Pancreas (tissue), 10 donors: Measurements from ENCODE around the gene HSD11B1L. TPM values are rescaled to one million over a fixed set of nuclear protein-coding genes. Genes with fewer than 3 reads are reported as not detected.
A peak's percentile ranks its signal among the peaks of the same experiment; 100 is the strongest.
"Not testable (repeated sequence)": the region's sequence is repeated elsewhere in the genome, so short reads cannot be mapped to it uniquely, and the experiment has no call there.

Experiments
- ATAC-seq, 4 donors: fragments of 200-7000 bp; cut with Tn5 transposase; one replicate each; pipeline versions ENCODE4 v1.8.0 to v1.9.1; 2020; ENCODE audit warnings: mild to moderate bottlenecking in 4 of 4, moderate library complexity in 4 of 4
- DNase-seq, 6 donors: peaks; one replicate each; pipeline ENCODE4 v3.0.0-alpha.2; 2020
- FAIRE-seq: peaks from 2 replicates; lab custom pipeline; 2012; peaks lifted over from hg19 to GRCh38; lab: Jason Lieb, UNC
- H3K27ac ChIP-seq, 4 donors: fragments of 200-600 bp; sonication (generic); 1 replicate in 3 of 4; 2 replicates in 1 of 4; pipeline versions ENCODE4 v1.5.0 to v1.8.0; 2020
- H3K27me3 ChIP-seq, 4 donors: fragments of 200-600 bp; one replicate each; pipeline ENCODE4 v1.8.0; 2021
- H3K36me3 ChIP-seq, 3 donors: fragments of 200-600 bp; sonication (generic) in 1 of 3; one replicate each; pipeline versions ENCODE4 v1.5.0 to v1.8.0; 2020 to 2021
- H3K4me1 ChIP-seq, 3 donors: fragments of 200-600 bp; one replicate each; pipeline ENCODE4 v1.8.0; 2021
- H3K4me3 ChIP-seq, 4 donors: fragments of 200-600 bp; sonication (generic) in 2 of 4; one replicate each; pipeline versions ENCODE4 v1.5.0 to v1.8.0; 2020 to 2021
- H3K9me3 ChIP-seq, 4 donors: fragments of 200-600 bp; one replicate each; pipeline ENCODE4 v1.8.0; 2021
- WGBS, 2 donors: extraction: QIAGEN DNeasy Blood & Tissue Kit; methylation state at CpG; one replicate each; pipeline ENCODE4 v1.1.7; 2013; 5-methylcytosine and 5-hydroxymethylcytosine counted together
- intact Hi-C, 3 donors: fragments of 100-400 bp; cut with DNase I; formaldehyde crosslinking; loops; one replicate each; pipeline versions ENCODE4 v1.11.1 to v1.14.2; 2022
- polyA plus RNA-seq, 2 donors: library from polyadenylated mRNA; stranded (reverse); fragments of 200-250 nt; gene quantifications; one replicate each; pipeline ENCODE4 v1.2.3, GENCODE V29; 2013
- total RNA-seq, 6 donors: library from RNA; stranded (reverse); fragmentation: NEBNext Ultra II Directional in 4 of 6; extraction: Animal tissue kit (Norgen Biotek cat#: 25700) in 4 of 6; gene quantifications; one replicate each; pipeline versions ENCODE4 v1.2.1 to v1.2.4, GENCODE V29; 2021 to 2023
- TF ChIP-seq, protein P1 (sequence below), 4 donors: fragments of 200-600 bp; sonication (generic) in 3 of 4; IDR thresholded peaks; one replicate each; pipeline versions ENCODE4 v1.5.0 to v1.8.0; 2021; ENCODE audit warnings: antibody characterized with exemption in 4 of 4
- donor health status: healthy with polysubstance abuse.
- donor health status: DM: no; HTN: no; CAD: no; lungs with moderate emphysema.
- donor health status: DM: no; HTN: no; CAD: no.
- donor health status: control.
- donor health status: control.
- donor health status: Bipolar disorder and iron deficiency.
- donor health status: DM: yes; HTN: yes; CAD: no.
- donor health status: DM: no; HTN: no; CAD: no.
- donor health status: DM: no; HTN: no; CAD: no.
- donor health status: DM: yes; HTN: yes; CAD: no.

Gene HSD11B1L
- total and polyA plus RNA-seq, 8 donors, result 2.1 to 16.9 (median 3.9) TPM

DNA sequence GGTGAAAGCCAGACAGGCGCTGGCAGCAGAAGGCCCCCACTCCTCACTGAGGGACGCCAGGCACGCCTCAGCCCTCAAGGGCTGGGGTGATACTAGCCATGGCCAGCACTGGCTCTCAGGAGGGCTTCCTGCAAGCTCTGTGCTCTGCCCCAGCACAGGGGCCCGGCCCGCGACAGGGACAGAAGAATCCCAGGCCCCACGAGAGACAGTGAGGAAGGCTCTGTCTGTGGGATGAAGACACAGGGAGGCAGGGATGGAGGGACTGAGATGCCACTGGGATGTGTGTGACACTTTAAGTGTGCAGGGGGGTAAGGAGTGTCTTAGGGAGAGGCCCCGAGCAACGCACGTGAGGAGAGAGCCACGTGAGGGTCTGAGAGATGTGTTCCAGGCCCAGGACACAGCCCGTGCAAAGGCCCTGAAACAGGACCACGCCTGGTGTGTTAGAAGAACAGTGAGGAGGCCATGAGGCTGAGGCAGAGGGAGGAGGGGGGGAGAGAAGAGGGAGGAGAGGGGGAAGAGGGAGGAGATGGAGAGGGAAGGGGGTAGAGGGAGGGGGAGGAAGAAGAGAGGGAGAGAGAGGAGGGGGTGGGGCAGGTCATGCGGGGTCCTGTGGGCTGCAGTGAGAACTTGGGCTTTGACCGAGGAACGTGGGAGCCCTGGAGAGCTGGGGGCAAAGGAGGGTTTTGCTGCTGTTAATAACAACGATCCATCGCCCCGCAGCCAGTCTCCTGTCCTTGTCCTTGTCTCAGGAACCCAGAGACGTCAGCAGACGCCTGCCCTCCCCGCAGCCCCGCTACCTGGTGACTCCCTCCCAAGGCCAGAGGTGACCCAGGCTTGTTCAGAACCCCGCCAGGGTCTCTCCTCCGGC lies 16.4 kb downstream of the HSD11B1L start:
- no peaks in the 10 kb centered on the region for H3K27me3 ChIP-seq
- 87 to 92% methylated on average over 22 to 25 of the region's 25 CpGs for WGBS, 2 donors
- H3K27ac ChIP-seq, result no peak overlapping the region
- peaks cover 0 to 69% (median 41%) of the 10 kb centered on the region in 3 donors for H3K36me3 ChIP-seq
- DNase-seq (peak in 4 of 6 donors; percentile 18 to 77 (median 52)), ATAC-seq (no peak), FAIRE-seq (no peak)
- TF ChIP-seq, protein P1, sequence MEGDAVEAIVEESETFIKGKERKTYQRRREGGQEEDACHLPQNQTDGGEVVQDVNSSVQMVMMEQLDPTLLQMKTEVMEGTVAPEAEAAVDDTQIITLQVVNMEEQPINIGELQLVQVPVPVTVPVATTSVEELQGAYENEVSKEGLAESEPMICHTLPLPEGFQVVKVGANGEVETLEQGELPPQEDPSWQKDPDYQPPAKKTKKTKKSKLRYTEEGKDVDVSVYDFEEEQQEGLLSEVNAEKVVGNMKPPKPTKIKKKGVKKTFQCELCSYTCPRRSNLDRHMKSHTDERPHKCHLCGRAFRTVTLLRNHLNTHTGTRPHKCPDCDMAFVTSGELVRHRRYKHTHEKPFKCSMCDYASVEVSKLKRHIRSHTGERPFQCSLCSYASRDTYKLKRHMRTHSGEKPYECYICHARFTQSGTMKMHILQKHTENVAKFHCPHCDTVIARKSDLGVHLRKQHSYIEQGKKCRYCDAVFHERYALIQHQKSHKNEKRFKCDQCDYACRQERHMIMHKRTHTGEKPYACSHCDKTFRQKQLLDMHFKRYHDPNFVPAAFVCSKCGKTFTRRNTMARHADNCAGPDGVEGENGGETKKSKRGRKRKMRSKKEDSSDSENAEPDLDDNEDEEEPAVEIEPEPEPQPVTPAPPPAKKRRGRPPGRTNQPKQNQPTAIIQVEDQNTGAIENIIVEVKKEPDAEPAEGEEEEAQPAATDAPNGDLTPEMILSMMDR (IDR thresholded peaks at IDR 0.05), result no peak
- intact Hi-C loops, result no loop called here
- H3K4me1 ChIP-seq, result peaks cover 0 to under 1% (median under 1%) of the 10 kb centered on the region in 3 donors
- no peak overlapping the region for H3K4me3 ChIP-seq
- H3K9me3 ChIP-seq, result no peaks in the 10 kb centered on the region

DNA sequence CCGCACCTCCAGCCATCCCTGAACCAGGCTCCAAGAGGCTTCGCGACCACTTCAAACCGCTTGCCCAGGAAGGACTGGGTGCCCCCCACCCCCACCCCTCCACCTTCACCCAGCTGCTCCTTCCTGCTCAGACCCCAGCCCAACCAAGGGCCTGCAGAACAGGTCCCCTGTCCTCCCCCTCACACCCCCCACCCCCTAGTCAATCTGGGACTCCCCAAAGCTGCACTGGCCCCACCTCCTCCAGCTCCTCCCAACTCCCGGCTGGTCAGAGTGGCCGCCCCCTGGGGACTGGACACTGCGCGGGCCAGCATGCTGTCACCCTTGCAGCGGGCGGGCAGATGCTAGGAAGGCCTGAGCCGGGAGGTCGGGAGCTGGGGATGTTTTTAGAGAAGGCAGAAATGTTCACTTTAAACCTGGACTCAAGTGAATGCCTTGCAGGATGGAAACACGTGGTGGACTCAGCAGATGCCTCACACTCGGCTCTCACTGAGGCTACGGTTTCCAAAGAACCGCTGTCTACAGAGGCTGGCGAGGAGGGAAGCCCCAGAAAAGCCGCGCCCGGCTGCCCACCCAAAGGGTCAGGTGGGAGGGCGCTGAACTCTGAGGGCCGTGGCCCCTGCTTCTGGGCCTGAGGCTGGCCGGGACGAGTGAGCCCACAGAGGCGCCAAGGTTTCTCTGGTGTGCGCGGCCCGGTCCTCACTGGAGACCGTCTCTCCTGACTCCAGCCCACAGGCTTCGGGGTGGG lies 17.2 kb downstream of the HSD11B1L start:
- Histone ChIP-seq H3K27ac (no peak overlapping the region), H3K36me3 (peaks cover 0 to 63% (median 36%) of the 10 kb centered on the region in 3 donors), H3K27me3 (no peaks in the 10 kb centered on the region), H3K4me1 (no peaks in the 10 kb centered on the region), H3K9me3 (no peaks in the 10 kb centered on the region), H3K4me3 (no peak overlapping the region)
- TF ChIP-seq, protein P1 (IDR thresholded peaks at IDR 0.05), result no peak
- 88 to 91% methylated on average over 28 to 30 of the region's 30 CpGs for WGBS, 2 donors
- FAIRE-seq (no peak), ATAC-seq (no peak), DNase-seq (peak in 3 of 6 donors; percentile 20 to 72 (median 55))
- intact Hi-C loops, result no loop called here

DNA sequence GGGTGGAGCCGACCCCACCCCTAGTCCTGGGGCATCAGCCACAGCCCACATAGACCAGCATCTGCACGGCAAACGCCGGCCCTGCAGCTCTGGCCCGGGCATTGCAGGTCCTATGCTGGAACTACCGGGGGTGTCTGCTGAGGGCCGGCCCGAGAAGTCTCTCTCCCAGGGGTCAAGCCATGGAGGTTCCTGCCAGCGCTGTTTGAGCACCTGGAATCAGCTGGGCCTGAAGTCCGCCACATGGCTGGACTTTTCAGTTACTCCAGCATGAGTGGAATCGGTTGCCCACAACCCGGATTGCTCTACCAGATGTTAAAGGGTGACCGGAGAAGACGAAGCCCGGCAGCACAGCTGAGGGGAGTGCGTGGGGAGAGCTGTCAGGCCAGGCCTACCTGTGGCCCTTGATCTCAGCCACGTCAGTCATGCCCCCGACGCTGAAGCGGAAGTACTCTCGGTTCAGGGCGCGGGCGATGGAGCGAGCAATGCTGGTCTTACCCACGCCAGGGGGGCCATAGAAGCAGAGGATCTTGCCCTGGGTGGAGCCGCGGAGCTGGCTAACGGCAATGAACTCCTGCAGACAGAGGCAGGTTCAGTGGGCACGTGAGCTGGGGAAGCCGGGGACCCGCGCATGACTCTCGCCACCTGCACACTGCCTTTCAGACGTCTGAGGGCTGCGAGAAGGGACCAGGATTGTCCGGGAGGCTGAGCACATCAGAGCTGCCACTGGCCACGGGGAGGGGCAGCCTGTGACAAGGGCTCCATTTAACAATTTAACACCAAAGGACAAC lies 18.0 kb downstream of the HSD11B1L start:
- intact Hi-C loops, result no loop called here
- 92 to 94% methylated on average over 38 of the region's 38 CpGs for WGBS, 2 donors

DNA sequence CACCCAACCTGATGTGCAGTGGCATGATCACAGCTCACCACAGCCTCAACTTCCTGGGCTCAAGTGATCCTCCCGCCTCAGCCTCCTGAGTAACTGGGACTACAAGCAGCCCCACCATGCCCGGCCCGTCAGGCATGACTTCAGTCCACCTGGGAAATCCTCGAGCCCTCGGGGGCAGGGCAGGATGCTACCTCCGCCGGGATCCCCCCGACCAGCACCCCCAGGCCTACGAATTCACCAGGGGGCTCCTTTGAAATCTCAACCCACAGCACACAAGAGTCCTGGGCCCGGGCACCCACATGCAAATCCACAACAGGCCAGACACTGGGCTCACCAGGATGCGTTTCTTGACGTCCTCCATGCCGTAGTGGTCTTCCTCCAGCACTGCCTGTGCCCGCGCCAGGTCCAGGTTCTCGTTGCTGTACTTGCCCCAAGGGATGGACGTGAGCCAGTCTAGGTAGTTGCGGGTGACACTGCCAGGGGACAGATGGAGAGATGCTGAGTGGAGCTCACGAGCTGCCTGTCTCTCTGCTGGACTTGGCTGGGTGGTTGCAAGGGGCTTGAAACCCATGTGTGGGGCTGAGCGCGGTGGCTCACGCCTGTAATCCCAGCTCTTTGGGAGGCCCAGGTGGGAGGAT lies 19.7 kb downstream of the HSD11B1L start:
- Histone ChIP-seq H3K9me3 (no peaks in the 10 kb centered on the region), H3K36me3 (peaks cover 0 to 60% (median 31%) of the 10 kb centered on the region in 3 donors), H3K4me3 (no peak overlapping the region), H3K27me3 (no peaks in the 10 kb centered on the region), H3K27ac (no peak overlapping the region), H3K4me1 (no peaks in the 10 kb centered on the region)
- intact Hi-C loops, result no loop called here
- 96 to 99% methylated on average over 22 of the region's 22 CpGs for WGBS, 2 donors
- no peak for FAIRE-seq
- TF ChIP-seq, protein P1 (IDR thresholded peaks at IDR 0.05), result no peak
- ATAC-seq, result no peak
- DNase-seq, result no peak

More for the DNA sequence above, 18.0 kb downstream of the HSD11B1L start:
- TF ChIP-seq, protein P1 (IDR thresholded peaks at IDR 0.05), result no peak
- H3K9me3 ChIP-seq, result no peaks in the 10 kb centered on the region
- H3K4me1 ChIP-seq, result no peaks in the 10 kb centered on the region
- ATAC-seq (no peak), DNase-seq (peak in 3 of 6 donors; percentile 37 to 72 (median 55)), FAIRE-seq (no peak)
- peaks cover 0 to 62% (median 35%) of the 10 kb centered on the region in 3 donors for H3K36me3 ChIP-seq
- H3K27me3 ChIP-seq, result no peaks in the 10 kb centered on the region
- H3K27ac ChIP-seq, result no peak overlapping the region
- H3K4me3 ChIP-seq, result no peak overlapping the region

DNA sequence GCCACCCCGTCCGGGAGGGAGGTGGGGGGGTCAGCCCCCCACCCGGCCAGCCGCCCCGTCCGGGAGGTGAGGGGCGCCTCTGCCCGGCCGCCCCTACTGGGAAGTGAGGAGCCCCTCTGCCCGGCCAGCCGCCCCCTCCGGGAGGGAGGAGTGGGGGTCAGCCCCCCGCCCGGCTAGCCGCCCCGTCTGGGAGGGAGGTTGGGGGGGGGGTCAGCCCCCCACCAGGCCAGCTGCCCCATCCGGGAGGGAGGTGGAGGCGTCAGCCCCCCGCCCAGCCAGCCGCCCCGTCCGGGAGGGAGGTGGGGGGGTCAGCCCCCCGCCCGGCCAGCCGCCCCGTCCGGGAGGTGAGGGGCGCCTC lies 21.2 kb downstream of the HSD11B1L start:
- ATAC-seq, H3K27me3 ChIP-seq, intact Hi-C loops, FAIRE-seq, DNase-seq, H3K27ac ChIP-seq, H3K4me1 ChIP-seq, H3K4me3 ChIP-seq, H3K9me3 ChIP-seq: not testable (repeated sequence)
- peaks cover 0 to 57% (median 25%) of the 10 kb centered on the region in 3 donors for H3K36me3 ChIP-seq
- 81 to 97% methylated on average over 9 to 16 of the region's 28 CpGs for WGBS, 2 donors
